GM23338 (cell line): ENCODE measurements around the gene ARHGAP42. TPM values are rescaled to one million over a fixed set of nuclear protein-coding genes. Genes with fewer than 3 reads are reported as not detected.
A peak's percentile ranks its signal among the peaks of the same experiment; 100 is the strongest.

Source experiments
- ATAC-seq: fragments of 200-7000 bp; cut with Tn5 transposase; 3 replicates; pipeline ENCODE4 v1.9.1; 2020
- DNase-seq: peaks from one replicate; pipeline ENCODE4 v3.0.0-alpha.2; 2015; ENCODE audit warnings: low spot score
- H2AFZ ChIP-seq: fragments of 200-600 bp; sonication (generic); 2 replicates; pipeline ENCODE4 v1.8.0; 2016; ENCODE audit warnings: antibody characterized with exemption, mild to moderate bottlenecking, moderate library complexity
- H3F3A ChIP-seq: fragments of 200-600 bp; sonication (generic); replicated peaks from 2 replicates; pipeline ENCODE4 v1.8.0; 2017; ENCODE audit warnings: antibody characterized with exemption, mixed run types, low read depth
- H3K27ac ChIP-seq: fragments of 200-600 bp; sonication (generic); 2 replicates; pipeline ENCODE4 v1.6.1; 2016; ENCODE audit warnings: low read depth
- H3K27me3 ChIP-seq: fragments of 200-600 bp; sonication (generic); 2 replicates; pipeline ENCODE4 v1.8.0; 2016; ENCODE audit warnings: mild to moderate bottlenecking, mixed run types, moderate library complexity; ENCODE audit not compliant: insufficient read depth
- H3K36me3 ChIP-seq: fragments of 200-600 bp; sonication (generic); 2 replicates; pipeline ENCODE4 v1.8.0; 2016; ENCODE audit warnings: mild to moderate bottlenecking; ENCODE audit not compliant: insufficient read depth
- H3K4me1 ChIP-seq: fragments of 200-600 bp; sonication (generic); 2 replicates; pipeline ENCODE4 v1.8.0; 2016; ENCODE audit warnings: mild to moderate bottlenecking, moderate library complexity; ENCODE audit not compliant: insufficient read depth
- H3K4me2 ChIP-seq: fragments of 200-600 bp; sonication (generic); 2 replicates; pipeline ENCODE4 v1.7.1; 2017; ENCODE audit warnings: mixed run types
- H3K4me3 ChIP-seq: fragments of 200-600 bp; sonication (generic); 2 replicates; pipeline ENCODE4 v1.6.1; 2016; ENCODE audit warnings: mixed run types
- H3K79me2 ChIP-seq: fragments of 200-600 bp; sonication (generic); replicated peaks from 2 replicates; pipeline ENCODE4 v1.8.0; 2017; ENCODE audit warnings: mild to moderate bottlenecking; ENCODE audit not compliant: insufficient read depth
- H3K9me2 ChIP-seq: fragments of 200-600 bp; sonication (generic); 2 replicates; pipeline ENCODE4 v1.8.0; 2017; ENCODE audit not compliant: insufficient read depth
- H4K20me1 ChIP-seq: fragments of 200-600 bp; sonication (generic); replicated peaks from 2 replicates; pipeline ENCODE4 v1.8.0; 2017; ENCODE audit warnings: mild to moderate bottlenecking; ENCODE audit not compliant: insufficient read depth
- H3K27ac Mint-ChIP-seq: 2 replicates; pipeline ENCODE4 v1.8.0; 2020; ENCODE audit warnings: inconsistent platforms, mild to moderate bottlenecking, moderate library complexity, mixed read lengths
- H3K27me3 Mint-ChIP-seq: 3 replicates; pipeline ENCODE4 v1.8.0; 2022; ENCODE audit warnings: low read depth, mild to moderate bottlenecking, moderate library complexity, mixed read lengths, inconsistent platforms; ENCODE audit not compliant: insufficient read depth, poor library complexity
- H3K36me3 Mint-ChIP-seq: 3 replicates; pipeline ENCODE4 v1.8.0; 2021; ENCODE audit warnings: low read depth, mild to moderate bottlenecking, inconsistent platforms, moderate library complexity, mixed read lengths
- H3K4me1 Mint-ChIP-seq: 3 replicates; pipeline ENCODE4 v1.8.0; 2020; ENCODE audit warnings: mild to moderate bottlenecking, inconsistent platforms, mixed read lengths
- H3K4me3 Mint-ChIP-seq: 3 replicates; pipeline ENCODE4 v1.8.0; 2021; ENCODE audit warnings: moderate library complexity, mild to moderate bottlenecking, inconsistent platforms, mixed read lengths
- H3K9me3 Mint-ChIP-seq: 3 replicates; pipeline ENCODE4 v1.8.0; 2020; ENCODE audit warnings: moderate library complexity, mild to moderate bottlenecking, inconsistent platforms, mixed read lengths
- CREB1 ChIP-seq: fragments of 250-450 bp; sonication (Bioruptor Pico); IDR thresholded peaks from 2 replicates; pipeline ENCODE4 v1.5.0; 2020; ENCODE audit warnings: low read depth, mild to moderate bottlenecking, moderate library complexity
- ETS1 ChIP-seq: IDR thresholded peaks from 2 replicates; pipeline ENCODE4 v1.6.1; 2016; ENCODE audit warnings: antibody characterized with exemption
- EZH2 ChIP-seq: fragments of 200-600 bp; sonication (generic); IDR thresholded peaks from one replicate; pipeline ENCODE4 v1.8.0; 2017; ENCODE audit warnings: antibody characterized with exemption, mild to moderate bottlenecking, low read depth; ENCODE audit not compliant: unreplicated experiment
- EZH2phosphoT487 ChIP-seq: fragments of 200-600 bp; sonication (generic); IDR thresholded peaks from one replicate; pipeline ENCODE4 v1.8.1; 2018; ENCODE audit warnings: antibody characterized with exemption; ENCODE audit not compliant: unreplicated experiment
- JUNB ChIP-seq: IDR thresholded peaks from one replicate; pipeline ENCODE4 v1.6.1; 2016; ENCODE audit warnings: antibody characterized with exemption; ENCODE audit not compliant: unreplicated experiment
- NANOG ChIP-seq: IDR thresholded peaks from 2 replicates; pipeline ENCODE4 v1.6.1; 2016; ENCODE audit warnings: antibody characterized with exemption, borderline replicate concordance
- REST ChIP-seq: IDR thresholded peaks from one replicate; pipeline ENCODE4 v1.6.1; 2018; ENCODE audit warnings: antibody characterized with exemption; ENCODE audit not compliant: unreplicated experiment
- STAT1 ChIP-seq: IDR thresholded peaks from one replicate; pipeline ENCODE4 v1.6.1; 2016; ENCODE audit warnings: antibody characterized with exemption; ENCODE audit not compliant: unreplicated experiment
- ZNF114 ChIP-seq: fragments of 250-450 bp; sonication (Bioruptor Pico); IDR thresholded peaks from 2 replicates; pipeline ENCODE4 v1.5.0; 2020; ENCODE audit warnings: mild to moderate bottlenecking, moderate library complexity
- ZNF331 ChIP-seq: fragments of 250-450 bp; sonication (Bioruptor Pico); IDR thresholded peaks from 2 replicates; pipeline ENCODE4 v1.5.0; 2020; ENCODE audit warnings: low read depth, mild to moderate bottlenecking, moderate library complexity
- ZNF462 ChIP-seq: fragments of 250-450 bp; sonication (Bioruptor Pico); IDR thresholded peaks from 2 replicates; pipeline ENCODE4 v1.5.0; 2020; ENCODE audit warnings: mild to moderate bottlenecking, moderate library complexity
- polyA plus RNA-seq: library from polyadenylated mRNA; unstranded; fragments of >200 nt; fragmentation: Nextera tagmentation; extraction: Ambion mirVana; gene quantifications from 2 replicates; pipeline ENCODE4 v1.2.1, GENCODE V29; 2016
- total RNA-seq: library from RNA; depleted of rRNA; stranded (reverse); fragments of >200 nt; shearing (Covaris generic); gene quantifications from 2 replicates; pipeline ENCODE4 v1.2.3, GENCODE V29; 2014

Gene ARHGAP42
- total and polyA plus RNA-seq, 2 experiments from 2014 or later = 23.7 to 35.7 TPM

GRCh38 chr11:100970283-100971164 is 283.4 kb downstream of the ARHGAP42 start:
- no peaks in the 10 kb centered on the region for H3K79me2 ChIP-seq
- peaks cover 12% of the 10 kb centered on the region; the same call in 2 of the 3 replicates for H3K9me3 Mint-ChIP-seq
- H3K4me1 Mint-ChIP-seq = peaks cover 2% of the 10 kb centered on the region; the same call in 1 of the 3 replicates
- H3K4me3 Mint-ChIP-seq = no peak overlapping the region
- H3K36me3 Mint-ChIP-seq = peaks cover 34% of the 10 kb centered on the region
- H3K4me3 ChIP-seq = no peak overlapping the region
- TF ChIP-seq ZNF114 (CRISPR knock-in tag) (no peak), EZH2 (no peak), ZNF331 (CRISPR knock-in tag) (no peak), ETS1 (no peak), EZH2phosphoT487 (no peak), NANOG (no peak), CREB1 (no peak), STAT1 (no peak), ZNF462 (no peak), REST (no peak), JUNB (no peak)
- H3F3A ChIP-seq = no peaks in the 10 kb centered on the region
- H3K27ac ChIP-seq = no peak overlapping the region
- H3K27me3 ChIP-seq = peaks cover 8% of the 10 kb centered on the region
- H3K36me3 ChIP-seq = no peaks in the 10 kb centered on the region
- no peak overlapping the region for H2AFZ ChIP-seq
- H3K4me2 ChIP-seq = no peak overlapping the region
- DNase-seq (peak; percentile 8), ATAC-seq (no peak)
- no peaks in the 10 kb centered on the region for H3K27me3 Mint-ChIP-seq
- H3K9me2 ChIP-seq = no peaks in the 10 kb centered on the region
- no peak overlapping the region for H3K27ac Mint-ChIP-seq
- H3K4me1 ChIP-seq = peaks cover 7% of the 10 kb centered on the region; the same call in 1 of the 2 replicates
- no peaks in the 10 kb centered on the region for H4K20me1 ChIP-seq
